GM23338 (cell line): ENCODE data around the gene INPP5D. TPM values are rescaled to one million over a fixed set of nuclear protein-coding genes. Genes with fewer than 3 reads are reported as not detected.

ENCODE experiments used
- ATAC-seq: fragments of 200-7000 bp; cut with Tn5 transposase; 3 replicates; pipeline ENCODE4 v1.9.1; 2020
- DNase-seq: peaks from one replicate; pipeline ENCODE4 v3.0.0-alpha.2; 2015; ENCODE audit warnings: low spot score
- H2AFZ ChIP-seq: fragments of 200-600 bp; sonication (generic); 2 replicates; pipeline ENCODE4 v1.8.0; 2016; ENCODE audit warnings: antibody characterized with exemption, mild to moderate bottlenecking, moderate library complexity
- H3F3A ChIP-seq: fragments of 200-600 bp; sonication (generic); replicated peaks from 2 replicates; pipeline ENCODE4 v1.8.0; 2017; ENCODE audit warnings: antibody characterized with exemption, mixed run types, low read depth
- H3K27ac ChIP-seq: fragments of 200-600 bp; sonication (generic); 2 replicates; pipeline ENCODE4 v1.6.1; 2016; ENCODE audit warnings: low read depth
- H3K27me3 ChIP-seq: fragments of 200-600 bp; sonication (generic); 2 replicates; pipeline ENCODE4 v1.8.0; 2016; ENCODE audit warnings: mild to moderate bottlenecking, mixed run types, moderate library complexity; ENCODE audit not compliant: insufficient read depth
- H3K36me3 ChIP-seq: fragments of 200-600 bp; sonication (generic); 2 replicates; pipeline ENCODE4 v1.8.0; 2016; ENCODE audit warnings: mild to moderate bottlenecking; ENCODE audit not compliant: insufficient read depth
- H3K4me1 ChIP-seq: fragments of 200-600 bp; sonication (generic); 2 replicates; pipeline ENCODE4 v1.8.0; 2016; ENCODE audit warnings: mild to moderate bottlenecking, moderate library complexity; ENCODE audit not compliant: insufficient read depth
- H3K4me2 ChIP-seq: fragments of 200-600 bp; sonication (generic); 2 replicates; pipeline ENCODE4 v1.7.1; 2017; ENCODE audit warnings: mixed run types
- H3K4me3 ChIP-seq: fragments of 200-600 bp; sonication (generic); 2 replicates; pipeline ENCODE4 v1.6.1; 2016; ENCODE audit warnings: mixed run types
- H3K79me2 ChIP-seq: fragments of 200-600 bp; sonication (generic); replicated peaks from 2 replicates; pipeline ENCODE4 v1.8.0; 2017; ENCODE audit warnings: mild to moderate bottlenecking; ENCODE audit not compliant: insufficient read depth
- H3K9me2 ChIP-seq: fragments of 200-600 bp; sonication (generic); 2 replicates; pipeline ENCODE4 v1.8.0; 2017; ENCODE audit not compliant: insufficient read depth
- H4K20me1 ChIP-seq: fragments of 200-600 bp; sonication (generic); replicated peaks from 2 replicates; pipeline ENCODE4 v1.8.0; 2017; ENCODE audit warnings: mild to moderate bottlenecking; ENCODE audit not compliant: insufficient read depth
- H3K27ac Mint-ChIP-seq: 2 replicates; pipeline ENCODE4 v1.8.0; 2020; ENCODE audit warnings: inconsistent platforms, mild to moderate bottlenecking, moderate library complexity, mixed read lengths
- H3K27me3 Mint-ChIP-seq: 3 replicates; pipeline ENCODE4 v1.8.0; 2022; ENCODE audit warnings: low read depth, mild to moderate bottlenecking, moderate library complexity, mixed read lengths, inconsistent platforms; ENCODE audit not compliant: insufficient read depth, poor library complexity
- H3K36me3 Mint-ChIP-seq: 3 replicates; pipeline ENCODE4 v1.8.0; 2021; ENCODE audit warnings: low read depth, mild to moderate bottlenecking, inconsistent platforms, moderate library complexity, mixed read lengths
- H3K4me1 Mint-ChIP-seq: 3 replicates; pipeline ENCODE4 v1.8.0; 2020; ENCODE audit warnings: mild to moderate bottlenecking, inconsistent platforms, mixed read lengths
- H3K4me3 Mint-ChIP-seq: 3 replicates; pipeline ENCODE4 v1.8.0; 2021; ENCODE audit warnings: moderate library complexity, mild to moderate bottlenecking, inconsistent platforms, mixed read lengths
- H3K9me3 Mint-ChIP-seq: 3 replicates; pipeline ENCODE4 v1.8.0; 2020; ENCODE audit warnings: moderate library complexity, mild to moderate bottlenecking, inconsistent platforms, mixed read lengths
- CREB1 ChIP-seq: fragments of 250-450 bp; sonication (Bioruptor Pico); IDR thresholded peaks from 2 replicates; pipeline ENCODE4 v1.5.0; 2020; ENCODE audit warnings: low read depth, mild to moderate bottlenecking, moderate library complexity
- CTCF ChIP-seq, 2 experiments: fragments of 200-600 bp in 1 of 2; sonication (generic) in 1 of 2; conservative IDR thresholded peaks; 2 replicates each; pipeline versions ENCODE4 v1.5.1 to v1.6.1; 2016 to 2017; ENCODE audit warnings: antibody characterized with exemption in 2 of 2, low read depth in 2 of 2, mild to moderate bottlenecking in 2 of 2, moderate library complexity in 1 of 2
- ETS1 ChIP-seq: IDR thresholded peaks from 2 replicates; pipeline ENCODE4 v1.6.1; 2016; ENCODE audit warnings: antibody characterized with exemption
- EZH2 ChIP-seq: fragments of 200-600 bp; sonication (generic); IDR thresholded peaks from one replicate; pipeline ENCODE4 v1.8.0; 2017; ENCODE audit warnings: antibody characterized with exemption, mild to moderate bottlenecking, low read depth; ENCODE audit not compliant: unreplicated experiment
- JUNB ChIP-seq: IDR thresholded peaks from one replicate; pipeline ENCODE4 v1.6.1; 2016; ENCODE audit warnings: antibody characterized with exemption; ENCODE audit not compliant: unreplicated experiment
- NANOG ChIP-seq: IDR thresholded peaks from 2 replicates; pipeline ENCODE4 v1.6.1; 2016; ENCODE audit warnings: antibody characterized with exemption, borderline replicate concordance
- POLR2AphosphoS5 ChIP-seq: IDR thresholded peaks from 2 replicates; pipeline ENCODE4 v1.6.1; 2016; ENCODE audit warnings: antibody characterized with exemption, low read depth
- REST ChIP-seq: IDR thresholded peaks from one replicate; pipeline ENCODE4 v1.6.1; 2018; ENCODE audit warnings: antibody characterized with exemption; ENCODE audit not compliant: unreplicated experiment
- STAT1 ChIP-seq: IDR thresholded peaks from one replicate; pipeline ENCODE4 v1.6.1; 2016; ENCODE audit warnings: antibody characterized with exemption; ENCODE audit not compliant: unreplicated experiment
- ZNF331 ChIP-seq: fragments of 250-450 bp; sonication (Bioruptor Pico); IDR thresholded peaks from 2 replicates; pipeline ENCODE4 v1.5.0; 2020; ENCODE audit warnings: low read depth, mild to moderate bottlenecking, moderate library complexity
- ZNF462 ChIP-seq: fragments of 250-450 bp; sonication (Bioruptor Pico); IDR thresholded peaks from 2 replicates; pipeline ENCODE4 v1.5.0; 2020; ENCODE audit warnings: mild to moderate bottlenecking, moderate library complexity
- polyA plus RNA-seq: library from polyadenylated mRNA; unstranded; fragments of >200 nt; fragmentation: Nextera tagmentation; extraction: Ambion mirVana; gene quantifications from 2 replicates; pipeline ENCODE4 v1.2.1, GENCODE V29; 2016
- total RNA-seq: library from RNA; depleted of rRNA; stranded (reverse); fragments of >200 nt; shearing (Covaris generic); gene quantifications from 2 replicates; pipeline ENCODE4 v1.2.3, GENCODE V29; 2014

The INPP5D gene
- total and polyA plus RNA-seq, 2 experiments from 2014 or later = 6.6 to 8.3 TPM

GRCh38 chr2:233250568-233250967 lies 190.4 kb downstream of the INPP5D start (continued):
- no peak for TF ChIP-seq ZNF462 (CRISPR knock-in tag)
- TF ChIP-seq POLR2AphosphoS5 = no peak
- TF ChIP-seq JUNB = no peak
- TF ChIP-seq CREB1 (CRISPR knock-in tag) = no peak

GRCh38 chr2:233250985-233251305 lies 190.8 kb downstream of the INPP5D start:
- peak overlapping the region; percentile 84; the same call in 1 of the 2 replicates for H3K4me3 ChIP-seq
- H3K36me3 Mint-ChIP-seq = peaks cover 32% of the 10 kb centered on the region
- H3K27ac ChIP-seq = 0 out of 2 replicates have a peak overlapping the region, but pooled peaks have one; percentile 65
- peaks cover 9% of the 10 kb centered on the region; the same call in 1 of the 2 replicates for H3K36me3 ChIP-seq
- peak overlapping the region; percentile 100 for H2AFZ ChIP-seq
- peak overlapping the region; percentile 25; the same call in 1 of the 2 replicates for H3K27ac Mint-ChIP-seq
- H3K79me2 ChIP-seq = peaks cover 42% of the 10 kb centered on the region
- peaks cover 19% of the 10 kb centered on the region for H3K9me3 Mint-ChIP-seq
- ATAC-seq = no peak
- peaks cover 5% of the 10 kb centered on the region; the same call in 2 of the 3 replicates for H3K4me1 Mint-ChIP-seq
- H4K20me1 ChIP-seq = peaks cover 29% of the 10 kb centered on the region
- peaks cover 7% of the 10 kb centered on the region for H3K27me3 Mint-ChIP-seq
- DNase-seq = no peak
- no peaks in the 10 kb centered on the region for H3K9me2 ChIP-seq
- H3K27me3 ChIP-seq = no peaks in the 10 kb centered on the region
- 0 out of 2 replicates have a peak, but pooled peaks cover 4% of the 10 kb centered on the region for H3K4me1 ChIP-seq
- no peak overlapping the region; the same call in 1 of the 2 replicates for H3K4me2 ChIP-seq
- peak overlapping the region; percentile 91 for H3K4me3 Mint-ChIP-seq
- no peaks in the 10 kb centered on the region for H3F3A ChIP-seq
- TF ChIP-seq STAT1 = no peak
- no peak for TF ChIP-seq ZNF331
- TF ChIP-seq REST = no peak
- TF ChIP-seq ETS1 = no peak
- TF ChIP-seq EZH2 = no peak
- TF ChIP-seq CREB1 (CRISPR knock-in tag) = no peak
- no peak for TF ChIP-seq NANOG
- no peak for TF ChIP-seq CTCF (conservative IDR thresholded peaks at IDR 0.05; ENCODE audit: low read depth in 2 of 2)
